HUES64 (cell line): Measurements from ENCODE around the gene PHF14.
A peak's percentile ranks its signal among the peaks of the same experiment; 100 is the strongest.

ENCODE experiments used
- H3K27ac ChIP-seq: 2 replicates; pipeline ENCODE4 v1.7.0; 2013; ENCODE audit warnings: low read depth, low read length, inconsistent platforms
- H3K27me3 ChIP-seq: 2 replicates; pipeline ENCODE4 v1.6.1; 2013; ENCODE audit warnings: mild to moderate bottlenecking, low read length; ENCODE audit not compliant: insufficient read depth
- H3K36me3 ChIP-seq: 2 replicates; pipeline ENCODE4 v1.6.1; 2013; ENCODE audit warnings: mild to moderate bottlenecking, low read length; ENCODE audit not compliant: insufficient read depth
- H3K4me1 ChIP-seq: 2 replicates; pipeline ENCODE4 v1.6.1; 2013; ENCODE audit warnings: mild to moderate bottlenecking, low read length, moderate library complexity; ENCODE audit not compliant: insufficient read depth
- H3K4me3 ChIP-seq: 2 replicates; pipeline ENCODE4 v1.5.1; 2013; ENCODE audit warnings: mild to moderate bottlenecking, low read length, moderate library complexity
- H3K9ac ChIP-seq: 2 replicates; pipeline ENCODE4 v1.6.1; 2013; ENCODE audit warnings: mild to moderate bottlenecking, low read depth, low read length
- H3K9me3 ChIP-seq: 2 replicates; pipeline ENCODE4 v1.6.1; 2013; ENCODE audit warnings: low read depth, low read length; ENCODE audit not compliant: insufficient read depth
- WGBS: fragments of 150-250, 120-280 bp; methylation state at CpG from one replicate; pipeline ENCODE4 v1.1.7; 2013; ENCODE audit warnings: missing lambda C conversion rate; 5-methylcytosine and 5-hydroxymethylcytosine counted together

Gene PHF14

GRCh38 chr7:11175887-11176286, 202.2 kb downstream of the PHF14 start:
- Histone ChIP-seq H3K4me1 (no peaks in the 10 kb centered on the region), H3K36me3 (no peaks in the 10 kb centered on the region), H3K27ac (no peak overlapping the region), H3K9me3 (no peaks in the 10 kb centered on the region), H3K9ac (no peak overlapping the region), H3K27me3 (peaks cover 3% of the 10 kb centered on the region; the same call in 1 of the 2 replicates), H3K4me3 (no peak overlapping the region)
- 87% methylated on average over 3 of the region's 3 CpGs for WGBS

- peaks cover 15% of the 10 kb centered on the region for H3K27me3 ChIP-seq
- H3K36me3 ChIP-seq = no peaks in the 10 kb centered on the region
- WGBS = 71% methylated on average over 1 of the region's 1 CpG
- no peaks in the 10 kb centered on the region for H3K9me3 ChIP-seq
- H3K9ac ChIP-seq = no peak overlapping the region
- no peaks in the 10 kb centered on the region for H3K4me1 ChIP-seq
- no peak overlapping the region for H3K4me3 ChIP-seq
- no peak overlapping the region for H3K27ac ChIP-seq
Measured at GRCh38 chr7:11176985-11177555, 203.4 kb downstream of the PHF14 start.

- Histone ChIP-seq H3K27ac (no peak overlapping the region), H3K4me3 (no peak overlapping the region), H3K9ac (no peak overlapping the region), H3K4me1 (no peaks in the 10 kb centered on the region), H3K36me3 (no peaks in the 10 kb centered on the region), H3K9me3 (no peaks in the 10 kb centered on the region), H3K27me3 (peaks cover 21% of the 10 kb centered on the region)
- 91% methylated on average over 1 of the region's 3 CpGs for WGBS
Measured at GRCh38 chr7:11177793-11178192, 204.1 kb downstream of the PHF14 start.

GRCh38 chr7:11181590-11181989, 207.9 kb downstream of the PHF14 start:
- Histone ChIP-seq H3K9me3 (peaks cover 22% of the 10 kb centered on the region), H3K27me3 (peaks cover 52% of the 10 kb centered on the region), H3K9ac (no peak overlapping the region), H3K4me1 (0 out of 2 replicates have a peak, but pooled peaks cover 3% of the 10 kb centered on the region), H3K4me3 (no peak overlapping the region), H3K36me3 (no peaks in the 10 kb centered on the region), H3K27ac (no peak overlapping the region)
- WGBS = 94% methylated on average over 10 of the region's 10 CpGs

GRCh38 chr7:11182736-11183135, 209.1 kb downstream of the PHF14 start:
- H3K4me1 ChIP-seq = 0 out of 2 replicates have a peak, but pooled peaks cover 3% of the 10 kb centered on the region
- peaks cover 64% of the 10 kb centered on the region for H3K27me3 ChIP-seq
- peaks cover 23% of the 10 kb centered on the region for H3K9me3 ChIP-seq
- H3K36me3 ChIP-seq = no peaks in the 10 kb centered on the region
- no peak overlapping the region for H3K4me3 ChIP-seq
- 86% methylated on average over 1 of the region's 1 CpG for WGBS
- H3K27ac ChIP-seq = no peak overlapping the region
- H3K9ac ChIP-seq = no peak overlapping the region

- no peak overlapping the region for H3K4me3 ChIP-seq
- H3K9me3 ChIP-seq = peaks cover 24% of the 10 kb centered on the region
- H3K27ac ChIP-seq = no peak overlapping the region; the same call in 1 of the 2 replicates
- peaks cover 77% of the 10 kb centered on the region for H3K27me3 ChIP-seq
- WGBS = 32% methylated on average over 4 of the region's 4 CpGs
- H3K4me1 ChIP-seq = 0 out of 2 replicates have a peak, but pooled peaks cover 3% of the 10 kb centered on the region
- no peaks in the 10 kb centered on the region for H3K36me3 ChIP-seq
- H3K9ac ChIP-seq = no peak overlapping the region
Measured at GRCh38 chr7:11185179-11185815, 211.6 kb downstream of the PHF14 start.

GRCh38 chr7:11188529-11189310, 215.0 kb downstream of the PHF14 start:
- Histone ChIP-seq H3K27me3 (peaks cover 54% of the 10 kb centered on the region), H3K4me3 (no peak overlapping the region), H3K9ac (no peak overlapping the region), H3K27ac (no peak overlapping the region), H3K36me3 (no peaks in the 10 kb centered on the region), H3K4me1 (peaks cover 29% of the 10 kb centered on the region), H3K9me3 (peaks cover 18% of the 10 kb centered on the region)
- WGBS = 77% methylated on average over 7 of the region's 8 CpGs

- 78% methylated on average over 3 of the region's 3 CpGs for WGBS
- Histone ChIP-seq H3K27ac (no peak overlapping the region), H3K4me1 (peaks cover 36% of the 10 kb centered on the region), H3K9me3 (0 out of 2 replicates have a peak, but pooled peaks cover 3% of the 10 kb centered on the region), H3K27me3 (peaks cover 40% of the 10 kb centered on the region), H3K4me3 (no peak overlapping the region), H3K9ac (no peak overlapping the region), H3K36me3 (no peaks in the 10 kb centered on the region)
Measured at GRCh38 chr7:11191081-11191480, 217.4 kb downstream of the PHF14 start.

GRCh38 chr7:11191574-11192220, 218.0 kb downstream of the PHF14 start:
- H3K9ac ChIP-seq = peak overlapping the region; percentile 46; the same call in 1 of the 2 replicates
- 22% methylated on average over 4 of the region's 4 CpGs for WGBS
- H3K27ac ChIP-seq = no peak overlapping the region
- no peaks in the 10 kb centered on the region for H3K36me3 ChIP-seq
- peaks cover 36% of the 10 kb centered on the region for H3K4me1 ChIP-seq
- no peak overlapping the region for H3K4me3 ChIP-seq
- peaks cover 34% of the 10 kb centered on the region for H3K27me3 ChIP-seq
- 0 out of 2 replicates have a peak, but pooled peaks cover 3% of the 10 kb centered on the region for H3K9me3 ChIP-seq

GRCh38 chr7:11192506-11192905, 218.8 kb downstream of the PHF14 start:
- Histone ChIP-seq H3K4me3 (peak overlapping the region; percentile 52), H3K27me3 (peaks cover 26% of the 10 kb centered on the region), H3K27ac (peak overlapping the region; percentile 66), H3K9me3 (0 out of 2 replicates have a peak, but pooled peaks cover 3% of the 10 kb centered on the region), H3K36me3 (no peaks in the 10 kb centered on the region), H3K4me1 (peaks cover 42% of the 10 kb centered on the region), H3K9ac (peak overlapping the region; percentile 79)
- WGBS = 76% methylated on average over 5 of the region's 5 CpGs
